IPS DF 4.7 (cell line): ENCODE data around the gene SULT4A1.

ENCODE experiments used
- DNase-seq: peaks from one replicate; pipeline ENCODE4 v3.0.0-alpha.2; 2013; ENCODE audit warnings: low spot score; ENCODE audit errors: extremely low read depth

SULT4A1 gene

DNA sequence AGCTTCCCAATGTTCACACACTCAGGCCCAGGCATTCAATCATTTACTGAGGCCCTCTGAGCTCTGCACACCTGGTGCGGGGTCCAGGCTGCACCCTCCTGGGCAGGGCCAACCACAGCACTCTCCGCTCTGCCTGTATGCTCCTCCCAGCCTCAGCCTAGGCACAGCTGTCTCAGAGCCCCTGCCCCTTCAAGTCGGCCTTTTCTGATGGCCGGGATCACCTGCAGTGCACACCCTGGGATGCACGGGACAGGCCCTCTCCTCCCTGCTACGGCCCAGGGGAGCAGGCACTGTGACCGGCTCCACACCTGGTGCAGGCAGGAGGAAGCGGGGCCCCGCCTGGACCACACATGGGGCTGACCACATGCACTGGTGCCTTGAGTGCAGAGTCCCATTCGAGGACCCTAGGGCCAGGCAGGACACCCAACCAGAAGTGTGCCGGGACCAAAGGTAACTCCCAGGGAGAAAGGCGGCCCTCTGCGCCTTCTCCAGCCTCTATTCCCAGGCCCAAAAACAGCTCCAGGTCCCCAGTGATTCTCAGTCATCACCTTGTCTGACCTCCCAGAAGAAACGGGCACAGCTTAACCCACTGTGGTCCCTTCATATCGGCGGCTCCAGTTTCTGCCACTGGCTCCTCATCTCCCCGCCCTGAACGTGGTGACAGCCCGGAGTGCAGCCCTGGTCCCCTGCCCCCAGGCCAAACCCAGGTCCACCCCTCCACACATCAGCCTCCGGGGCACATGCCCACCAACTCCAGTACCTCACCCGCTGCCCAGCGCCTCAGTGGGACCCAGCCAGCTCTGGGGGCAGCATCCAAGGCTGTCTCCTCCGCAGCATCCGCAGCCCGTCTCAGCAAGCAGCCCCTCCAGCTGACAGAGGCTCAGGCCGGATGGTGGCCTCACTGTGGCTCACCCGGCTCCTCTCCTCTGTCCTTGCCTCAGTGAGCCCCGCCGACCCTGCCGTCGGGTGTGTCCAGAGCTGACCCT is 17.5 kb downstream of the SULT4A1 start:
- DNase-seq, result no peak

DNA sequence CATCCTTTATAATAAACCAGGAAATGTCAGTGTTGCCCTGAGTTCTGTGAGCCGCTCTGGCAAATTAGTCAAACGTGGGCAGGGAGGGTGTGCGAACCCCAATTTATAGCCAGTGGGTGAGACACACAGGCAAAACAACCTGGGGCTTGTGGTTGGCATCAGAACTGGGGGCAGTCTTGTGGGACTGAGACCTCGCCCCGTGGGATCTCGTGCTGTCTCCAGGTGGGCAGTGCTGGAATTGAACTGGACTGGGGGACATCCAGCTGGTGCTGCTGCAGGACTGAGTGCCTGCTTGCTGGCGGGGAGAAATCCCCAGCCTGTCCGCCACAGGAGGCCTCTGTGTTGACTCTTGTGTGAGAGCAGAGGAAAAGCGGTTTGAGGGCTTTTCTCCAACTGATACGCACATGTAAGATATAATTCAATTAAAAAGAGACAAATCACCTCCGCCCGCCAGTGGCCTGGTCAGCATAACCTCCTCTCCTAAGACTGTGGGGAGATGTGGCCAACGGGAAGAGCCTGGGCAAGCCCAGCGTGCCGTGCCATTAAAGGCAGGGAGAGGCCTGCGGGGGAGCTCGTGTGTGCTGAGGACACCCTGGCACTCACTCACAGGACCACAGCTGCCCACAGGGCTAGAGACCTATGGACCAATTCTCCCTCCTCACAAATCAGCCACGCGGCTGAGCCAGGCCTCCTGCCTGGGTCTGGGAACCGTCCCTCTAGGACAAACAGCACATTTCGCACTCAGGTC is 18.4 kb downstream of the SULT4A1 start:
- no peak for DNase-seq

DNA sequence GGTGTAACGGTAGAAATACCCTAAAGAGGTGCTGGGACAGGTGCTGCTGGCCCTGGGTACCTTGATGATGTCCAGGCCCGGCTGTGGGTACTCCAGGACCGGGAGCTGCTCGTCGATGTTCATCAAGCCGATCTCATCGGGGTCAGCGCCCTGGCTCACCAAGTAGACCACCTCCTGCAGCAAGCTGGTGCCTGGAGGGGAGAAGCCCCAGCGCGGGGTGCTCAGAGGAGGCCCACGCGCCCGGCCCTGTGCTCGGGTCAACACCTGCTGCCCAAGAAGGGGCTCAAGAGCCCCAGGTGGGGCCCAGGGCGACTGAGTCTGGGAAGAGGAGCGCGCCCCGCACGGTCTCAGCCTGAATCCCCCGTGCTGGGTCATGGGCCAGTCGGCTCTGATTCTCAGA is 20.6 kb downstream of the SULT4A1 start:
- DNase-seq, result no peak

DNA sequence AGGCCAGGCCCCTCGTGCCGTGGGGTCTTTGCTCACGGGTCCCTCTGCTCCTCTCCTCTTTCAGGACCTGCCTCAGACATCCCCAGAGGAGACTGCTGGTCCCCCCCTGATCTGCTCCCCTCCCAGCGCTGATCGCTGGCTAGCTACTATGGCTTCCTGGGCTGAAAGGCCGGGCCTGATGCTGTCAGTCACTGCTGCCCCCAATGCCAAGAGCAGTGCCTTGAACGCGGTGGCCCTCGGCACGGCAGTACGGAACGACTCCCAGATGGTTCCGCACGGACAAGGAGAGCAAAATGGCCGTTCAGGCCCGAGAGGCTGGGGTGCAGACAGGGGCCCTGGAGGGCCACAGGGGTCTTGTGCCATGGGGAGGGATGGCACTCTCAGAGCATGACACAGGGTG is 21.5 kb downstream of the SULT4A1 start:
- no peak for DNase-seq

DNA sequence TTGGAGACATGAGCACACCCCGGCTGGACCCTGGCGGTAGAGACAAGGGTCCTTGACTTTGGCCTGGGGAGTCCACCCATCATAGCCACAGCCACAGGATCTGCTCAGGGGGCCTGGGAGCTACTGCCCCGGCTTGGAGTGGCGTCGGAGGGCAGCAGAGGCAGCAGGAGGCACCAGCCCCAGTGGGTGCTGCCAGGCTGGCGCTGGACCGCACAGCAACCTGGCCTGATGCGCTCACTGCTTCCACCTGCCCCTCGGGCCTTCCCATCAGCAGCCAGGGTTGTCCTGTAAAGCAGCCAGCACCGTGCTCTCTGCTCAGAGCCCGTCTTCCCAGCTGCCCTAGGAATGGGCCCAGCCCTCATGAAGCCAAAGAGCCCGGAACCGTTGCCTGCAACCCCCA is 21.9 kb downstream of the SULT4A1 start:
- no peak for DNase-seq

DNA sequence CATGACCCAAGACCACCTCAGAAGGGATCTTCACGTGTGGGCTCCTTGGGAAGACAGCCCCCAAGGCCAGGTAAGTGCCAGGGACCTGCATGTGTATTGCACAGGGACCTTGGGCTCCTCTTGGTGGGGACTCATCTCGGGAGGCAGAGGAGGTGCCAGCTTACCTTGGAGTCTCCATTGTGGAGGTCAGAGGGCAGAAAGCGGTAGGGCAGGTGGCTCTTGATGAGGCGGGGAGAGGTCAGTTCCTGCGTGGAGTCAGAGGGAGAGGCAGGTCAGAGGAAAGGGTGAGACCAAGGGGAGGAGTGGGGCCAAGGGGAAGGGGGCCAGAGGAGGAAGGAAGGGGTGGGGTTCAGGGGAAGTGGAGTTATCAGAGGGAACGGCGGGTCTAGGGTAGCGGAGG is 22.5 kb downstream of the SULT4A1 start:
- DNase-seq, result no peak

DNA sequence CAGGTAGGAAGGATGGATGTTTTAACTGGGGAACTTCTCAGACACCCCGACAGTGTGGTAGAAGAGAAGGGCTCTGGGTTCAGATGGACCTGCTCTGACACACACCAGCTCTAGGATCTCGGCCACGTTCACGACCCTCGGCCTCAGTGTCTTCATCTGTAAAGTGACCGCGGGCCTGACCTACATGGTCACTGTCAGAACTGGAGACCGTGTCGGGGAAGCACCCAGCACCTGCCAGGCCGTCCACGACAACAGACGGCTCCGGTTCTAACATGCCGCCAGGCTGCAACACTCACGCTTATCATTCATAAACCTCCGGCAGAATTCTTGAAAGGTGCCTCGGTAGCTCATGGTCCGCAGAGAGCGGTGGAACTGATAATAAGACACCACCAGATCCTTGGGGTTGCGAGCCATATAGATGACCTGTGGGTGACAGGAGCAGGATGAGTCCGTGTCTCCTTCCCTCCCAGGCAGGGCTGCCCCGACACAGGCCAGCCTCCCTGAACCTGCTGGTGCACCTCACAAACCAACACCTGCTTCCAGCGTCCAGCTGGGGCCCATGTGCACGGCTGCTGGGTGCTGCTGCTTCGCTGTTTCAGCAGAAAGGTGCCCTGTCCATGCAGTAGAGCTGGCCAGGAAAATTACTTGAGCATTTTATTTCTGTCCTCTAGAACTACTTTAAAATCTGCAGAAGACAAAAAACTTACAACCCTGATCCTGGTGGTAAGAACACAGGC is 23.6 kb downstream of the SULT4A1 start:
- no peak for DNase-seq

DNA sequence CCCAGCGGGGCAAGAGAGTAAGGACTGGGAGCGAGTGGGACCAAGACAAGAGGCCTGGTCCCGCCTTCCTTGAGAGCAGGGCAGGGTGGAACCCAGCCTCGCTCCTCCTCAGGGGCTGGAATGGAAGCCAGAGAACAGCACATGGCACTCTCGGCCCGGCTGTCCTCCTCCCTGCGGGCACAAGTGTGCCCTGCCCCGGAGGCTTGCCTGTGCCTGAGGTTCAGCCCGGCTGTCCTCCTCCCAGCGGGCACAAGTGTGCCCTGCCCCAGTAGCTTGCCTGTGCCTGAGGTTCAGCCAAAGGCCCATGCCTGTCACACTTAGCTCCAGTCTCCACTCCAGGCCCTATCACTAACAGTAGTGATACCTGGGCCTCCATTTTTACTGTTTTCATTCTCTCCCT is 24.2 kb downstream of the SULT4A1 start:
- DNase-seq, result no peak

DNA sequence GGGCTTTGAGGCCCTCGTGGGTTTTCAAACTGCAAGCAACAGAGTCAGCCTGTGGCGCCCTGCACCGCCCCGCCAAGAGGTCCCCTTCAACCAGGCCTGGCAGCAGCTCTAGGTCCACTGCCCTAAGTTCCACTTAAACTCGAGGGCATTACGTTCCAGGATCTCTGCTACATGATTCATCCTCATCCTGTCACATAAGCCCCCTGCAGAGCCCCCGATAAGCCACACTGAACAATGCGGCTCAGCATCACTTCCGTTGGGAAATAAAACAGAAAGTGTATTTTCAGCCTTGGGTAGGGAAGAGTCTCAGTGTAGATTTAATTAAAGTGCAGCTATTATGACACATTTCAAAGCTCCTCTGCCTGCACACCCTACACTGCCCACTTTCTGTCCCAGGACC is 24.6 kb downstream of the SULT4A1 start:
- DNase-seq, result no peak

DNA sequence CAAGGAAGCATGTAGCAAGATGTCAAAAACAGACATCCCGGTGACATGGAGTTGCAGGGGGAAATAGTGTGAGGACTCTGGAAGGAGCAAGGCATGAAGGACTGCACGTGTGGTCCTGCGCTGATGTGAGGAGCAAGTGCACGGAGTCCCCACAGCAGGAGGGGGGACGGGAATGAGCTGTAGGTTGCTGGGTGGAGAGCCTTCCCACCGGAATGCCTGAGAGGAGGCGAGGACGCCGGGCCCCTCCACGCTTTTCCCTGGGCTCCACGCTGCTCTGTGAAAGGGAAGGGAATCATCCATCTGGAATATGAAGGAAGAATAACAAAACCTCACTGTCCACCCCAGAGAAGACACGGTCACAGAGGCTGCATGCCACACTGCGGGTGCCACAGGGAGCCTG is 26.6 kb downstream of the SULT4A1 start:
- no peak for DNase-seq

DNA sequence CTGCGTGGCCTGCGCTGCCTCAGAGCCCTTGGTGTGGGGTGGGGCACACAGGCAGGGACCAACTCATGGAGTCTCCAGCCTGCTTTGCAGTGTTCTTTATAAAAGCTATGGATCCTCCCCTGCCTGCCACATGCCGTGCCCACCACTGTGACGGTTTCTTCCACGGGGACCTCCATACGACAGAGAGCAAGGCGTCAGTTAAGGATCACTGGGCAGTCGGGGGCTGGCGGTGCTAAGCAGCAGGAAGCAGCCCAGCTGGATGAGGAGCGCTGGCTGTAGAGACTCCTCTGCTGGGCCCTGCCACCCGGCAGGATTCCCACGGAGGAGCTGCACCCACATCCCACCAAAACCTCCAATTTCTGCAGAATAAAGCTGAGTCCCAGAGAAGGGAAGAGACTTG is 27.1 kb downstream of the SULT4A1 start:
- no peak for DNase-seq

DNA sequence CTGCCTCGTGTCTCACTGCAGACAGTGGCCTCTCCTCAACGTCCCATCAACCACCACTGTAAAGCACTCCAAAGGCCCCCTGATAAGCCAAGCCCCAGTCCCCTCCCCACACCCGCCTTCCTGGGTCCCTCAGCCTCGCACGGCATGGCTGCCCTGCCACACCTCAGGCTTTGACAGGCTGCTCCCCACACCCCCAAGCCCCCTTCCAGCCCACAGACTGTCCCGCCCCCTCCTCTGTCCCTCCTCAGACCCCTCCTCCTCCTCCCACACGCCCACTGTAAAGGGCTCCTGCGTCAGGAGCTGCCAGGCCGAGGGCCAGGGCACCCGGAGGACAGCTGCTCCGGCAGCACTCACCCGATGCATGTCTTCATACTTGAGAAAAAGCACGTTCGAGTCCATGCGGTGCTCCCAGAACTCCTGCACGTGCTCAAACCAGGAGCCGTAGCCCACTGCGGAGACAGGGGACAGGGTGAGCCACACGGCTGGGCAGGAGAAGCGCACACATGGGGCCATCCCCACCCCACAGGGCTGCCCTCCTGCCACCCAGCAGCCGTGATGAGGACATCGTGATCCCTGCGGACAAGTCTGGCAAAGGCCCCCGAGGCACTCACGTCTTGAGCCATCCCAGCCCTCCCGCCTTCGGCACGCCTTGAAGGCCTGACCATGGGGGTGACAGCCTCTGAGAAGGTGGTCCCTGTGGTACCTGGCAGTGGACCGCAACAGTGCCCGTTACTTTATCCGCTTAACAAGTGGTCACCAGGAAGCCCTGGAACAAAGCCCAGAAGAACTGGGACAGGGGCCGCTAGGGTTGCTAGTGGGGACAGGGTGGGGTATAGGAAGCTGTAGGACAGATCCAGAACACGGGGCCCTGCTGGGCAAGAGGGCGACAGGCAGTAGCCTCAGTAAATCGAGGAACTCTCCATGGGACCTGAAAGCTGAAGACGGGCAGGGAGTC is 28.8 kb downstream of the SULT4A1 start:
- DNase-seq, result no peak

DNA sequence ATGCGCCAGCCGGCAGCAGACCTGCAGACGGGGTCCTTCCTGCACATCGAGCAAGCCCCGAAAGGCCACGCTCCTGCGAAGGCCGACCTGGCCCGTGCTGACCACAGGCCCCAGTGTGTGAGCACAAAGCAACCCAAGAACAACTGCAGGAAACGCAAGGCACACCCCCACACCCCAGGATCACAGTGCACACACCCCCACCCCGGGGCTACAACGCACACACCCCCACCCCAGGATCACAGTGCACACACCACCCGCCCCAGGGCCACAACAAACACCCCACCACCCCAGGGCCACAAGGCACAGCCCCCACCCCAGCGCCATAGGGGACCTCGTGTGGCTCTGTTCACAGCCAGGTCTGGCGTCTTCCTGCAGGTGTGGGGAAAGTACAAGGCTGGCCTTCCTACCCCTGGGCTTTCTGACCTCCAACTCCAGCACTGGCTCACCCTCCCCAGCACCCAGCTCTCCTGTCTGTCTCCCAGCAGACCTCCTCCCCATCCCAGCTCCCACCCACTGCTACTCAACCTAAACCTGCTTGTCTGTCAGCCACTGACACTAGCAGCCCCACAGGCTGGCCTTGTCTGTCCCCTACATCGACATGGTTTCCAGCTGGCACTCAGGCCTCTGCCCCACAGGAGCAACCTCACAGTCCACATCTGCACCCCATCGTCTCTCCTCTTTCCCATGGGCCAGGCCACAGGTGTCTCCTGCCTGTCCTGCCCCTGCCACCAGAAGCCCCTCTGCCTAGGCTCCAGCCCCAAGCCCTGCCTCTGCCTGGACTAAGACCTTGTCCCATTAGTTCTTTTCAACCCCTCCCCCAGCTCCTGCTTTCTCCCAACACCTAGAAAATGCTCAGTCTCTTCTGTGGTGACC is 29.7 kb downstream of the SULT4A1 start:
- DNase-seq, result no peak

DNA sequence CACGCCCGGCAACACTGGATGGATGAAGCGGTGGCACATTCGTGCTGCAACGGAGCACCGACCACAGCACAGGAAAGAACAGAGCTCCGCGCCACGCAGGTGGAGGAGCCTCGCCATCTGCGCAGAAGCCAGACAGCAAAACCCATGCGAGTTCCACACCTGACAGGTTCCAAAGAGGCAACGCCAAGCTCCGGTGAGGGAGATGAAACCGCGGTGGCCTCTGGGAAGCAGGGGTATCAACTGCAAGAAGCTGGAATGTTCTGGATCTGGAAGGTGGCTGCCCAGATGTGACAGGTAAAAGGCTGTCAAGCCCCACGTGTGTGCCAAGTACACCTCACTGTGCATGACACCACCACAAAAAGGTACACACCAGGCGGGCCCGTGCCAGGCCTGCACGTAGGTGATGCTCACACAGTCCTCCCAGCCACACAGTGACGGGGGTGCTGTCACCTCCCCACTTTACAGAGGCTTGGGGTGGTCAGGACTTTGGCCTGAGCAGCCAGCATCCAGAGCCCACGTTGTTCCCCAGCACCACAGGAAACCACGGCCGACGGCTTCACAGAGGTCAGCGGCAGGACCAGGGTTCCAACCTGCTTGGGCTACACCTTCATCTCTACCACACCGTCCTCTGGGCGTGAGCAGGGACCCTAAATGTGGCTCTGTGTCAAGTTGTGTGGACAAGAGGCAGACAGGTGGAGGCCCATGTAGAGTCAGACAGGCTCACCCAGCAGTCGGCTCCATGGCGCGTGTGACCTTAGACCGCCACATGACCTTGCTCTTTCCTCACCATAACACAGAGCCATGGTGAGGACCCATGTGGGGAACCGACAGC is 30.5 kb downstream of the SULT4A1 start:
- no peak for DNase-seq

DNA sequence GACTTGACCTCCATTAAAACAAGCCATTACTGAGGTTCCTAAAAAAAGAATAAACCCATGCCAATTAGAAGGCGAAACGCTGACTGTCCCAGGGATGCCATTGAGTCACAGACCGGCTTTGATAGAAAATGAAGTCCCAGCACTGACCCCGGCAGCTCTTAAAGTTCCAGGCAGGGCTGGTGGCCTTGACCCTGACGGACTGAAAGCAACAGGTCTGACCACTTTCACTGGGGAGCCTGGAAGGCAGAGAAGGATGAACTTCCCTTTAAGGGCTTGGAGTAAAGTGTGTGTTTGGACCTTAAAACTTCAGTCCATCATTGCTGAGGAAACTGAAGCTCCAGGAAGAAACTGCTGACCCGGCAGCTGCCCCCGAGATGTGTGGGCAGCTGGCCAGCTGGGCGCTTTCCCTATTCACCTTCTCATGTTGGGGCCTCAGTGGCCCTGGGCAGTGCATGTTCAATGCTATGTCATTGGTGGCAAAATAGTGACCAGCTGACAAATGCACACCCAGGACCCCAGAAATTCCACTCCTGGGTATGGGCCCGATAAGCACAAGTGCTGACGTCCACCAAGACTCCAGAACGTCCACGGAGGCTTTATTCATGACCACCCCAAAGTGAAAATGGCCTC is 31.3 kb downstream of the SULT4A1 start:
- no peak for DNase-seq

DNA sequence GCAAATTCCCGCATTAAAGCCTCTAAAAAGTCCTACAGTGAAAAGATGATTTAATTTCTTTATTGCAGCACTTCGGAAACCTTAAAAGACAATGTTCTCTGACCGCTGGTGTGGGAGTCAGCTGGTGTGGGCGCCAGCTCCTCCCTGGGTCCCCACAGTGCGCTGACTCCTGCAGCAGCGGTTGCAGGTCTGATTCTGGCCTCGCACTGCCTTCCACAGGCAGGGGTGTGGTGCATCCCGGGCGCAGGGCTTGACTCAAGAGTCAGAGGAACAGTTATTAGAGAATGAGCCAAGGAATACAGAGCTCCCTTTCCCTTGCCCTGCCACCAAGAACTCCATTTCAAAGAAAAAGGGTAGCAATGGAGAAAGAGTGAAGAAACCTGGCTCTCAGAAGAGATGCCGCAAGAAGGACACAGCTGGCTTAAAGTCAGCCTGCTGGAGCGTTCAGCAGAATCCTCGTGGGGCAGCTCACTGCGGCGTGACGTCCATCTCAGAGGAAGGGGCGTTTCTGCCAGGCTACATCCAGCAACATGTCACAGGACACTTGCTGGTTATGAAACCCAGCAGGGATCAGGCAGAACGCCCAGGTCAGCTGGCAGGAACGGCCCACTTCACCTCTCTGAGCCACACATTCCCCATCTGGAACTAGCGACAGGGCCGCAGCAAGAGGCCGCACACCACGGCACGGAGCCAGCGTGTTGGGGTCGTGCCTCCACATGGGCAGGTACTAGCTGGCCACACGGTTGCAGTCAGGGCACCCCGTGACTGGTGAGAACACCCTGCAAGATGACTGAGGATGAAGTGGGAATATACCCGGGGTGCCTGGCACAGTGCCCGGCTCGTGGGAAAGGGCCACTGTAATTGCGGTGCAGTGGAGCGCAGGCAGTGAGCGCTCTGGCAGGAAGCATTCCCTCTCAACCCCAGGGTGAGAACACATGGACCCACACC is 32.1 kb downstream of the SULT4A1 start:
- DNase-seq, result no peak
